Esophagus muscularis mucosa (tissue), 4 donors: ENCODE data around the gene CLCF1. TPM values are rescaled to one million over a fixed set of nuclear protein-coding genes. Genes with fewer than 3 reads are reported as not detected.

Experiments used
- DNase-seq: peaks from one replicate; pipeline ENCODE4 v3.0.0-alpha.2; 2017; ENCODE audit errors: extremely low spot score
- H3K27ac ChIP-seq, 4 donors: fragments of 200-600 bp; sonication (generic); replicated peaks in 1 of 4; 1 replicate in 3 of 4; 2 replicates in 1 of 4; pipeline ENCODE4 v1.5.1; 2016 to 2019; ENCODE audit warnings: mild to moderate bottlenecking in 1 of 4
- H3K27me3 ChIP-seq, 4 donors: fragments of 200-600 bp; sonication (generic); one replicate each; pipeline versions ENCODE4 v1.5.1 to v1.6.0; 2016 to 2019
- H3K36me3 ChIP-seq, 4 donors: fragments of 200-600 bp; sonication (generic); one replicate each; pipeline ENCODE4 v1.5.1; 2016 to 2019
- H3K4me1 ChIP-seq, 4 donors: fragments of 200-600 bp; sonication (generic); one replicate each; pipeline ENCODE4 v1.5.1; 2016 to 2019
- H3K4me3 ChIP-seq, 4 donors: fragments of 200-600 bp; sonication (generic); 1 replicate in 2 of 4; 2 replicates in 2 of 4; pipeline ENCODE4 v1.5.1; 2016 to 2019; ENCODE audit warnings: mild to moderate bottlenecking in 4 of 4, moderate library complexity in 1 of 4
- H3K9me3 ChIP-seq, 4 donors: fragments of 200-600 bp; sonication (generic); 1 replicate in 3 of 4; 2 replicates in 1 of 4; pipeline ENCODE4 v1.5.1; 2016 to 2019
- EP300 ChIP-seq: sonication (generic); formaldehyde crosslinking; IDR thresholded peaks from one replicate; pipeline ENCODE4 v1.6.1; 2017; ENCODE audit warnings: antibody characterized with exemption
- POLR2A ChIP-seq: fragments of 450-650 bp; IDR thresholded peaks from one replicate; pipeline ENCODE4 v1.6.1; 2017; ENCODE audit warnings: antibody characterized with exemption, moderate library complexity, mild to moderate bottlenecking, low read depth
- POLR2AphosphoS5 ChIP-seq, 2 donors: sonication (generic); formaldehyde crosslinking; IDR thresholded peaks; one replicate each; pipeline ENCODE4 v1.6.1; 2017; ENCODE audit warnings: antibody characterized with exemption in 2 of 2
- WGBS: methylation state at CpG from one replicate; pipeline ENCODE4 v1.1.5; 2018; 5-methylcytosine and 5-hydroxymethylcytosine counted together
- intact Hi-C: fragments of 100-400 bp; cut with DNase I; formaldehyde crosslinking; loops from one replicate; pipeline ENCODE4 v1.15.1; 2023
- total RNA-seq, 4 donors: library from RNA; depleted of rRNA; stranded (reverse); fragments of >200 nt; gene quantifications; one replicate each; pipeline versions ENCODE4 v1.1.0 to v1.2.1, GENCODE V29; 2016
- TF ChIP-seq, protein P1 (sequence below), 3 experiments: fragments of 200-600 bp in 2 of 3; fragments of 450-650 bp in 1 of 3; sonication (generic) in 2 of 3; IDR thresholded peaks; one replicate each; pipeline ENCODE4 v1.5.1; 2017 to 2019; ENCODE audit warnings: antibody characterized with exemption in 3 of 3, mild to moderate bottlenecking in 2 of 3, moderate library complexity in 1 of 3

Gene CLCF1
- total RNA-seq, 4 donors from 2014 or later = 8.3 to 28.3 (median 11.8) TPM

DNA sequence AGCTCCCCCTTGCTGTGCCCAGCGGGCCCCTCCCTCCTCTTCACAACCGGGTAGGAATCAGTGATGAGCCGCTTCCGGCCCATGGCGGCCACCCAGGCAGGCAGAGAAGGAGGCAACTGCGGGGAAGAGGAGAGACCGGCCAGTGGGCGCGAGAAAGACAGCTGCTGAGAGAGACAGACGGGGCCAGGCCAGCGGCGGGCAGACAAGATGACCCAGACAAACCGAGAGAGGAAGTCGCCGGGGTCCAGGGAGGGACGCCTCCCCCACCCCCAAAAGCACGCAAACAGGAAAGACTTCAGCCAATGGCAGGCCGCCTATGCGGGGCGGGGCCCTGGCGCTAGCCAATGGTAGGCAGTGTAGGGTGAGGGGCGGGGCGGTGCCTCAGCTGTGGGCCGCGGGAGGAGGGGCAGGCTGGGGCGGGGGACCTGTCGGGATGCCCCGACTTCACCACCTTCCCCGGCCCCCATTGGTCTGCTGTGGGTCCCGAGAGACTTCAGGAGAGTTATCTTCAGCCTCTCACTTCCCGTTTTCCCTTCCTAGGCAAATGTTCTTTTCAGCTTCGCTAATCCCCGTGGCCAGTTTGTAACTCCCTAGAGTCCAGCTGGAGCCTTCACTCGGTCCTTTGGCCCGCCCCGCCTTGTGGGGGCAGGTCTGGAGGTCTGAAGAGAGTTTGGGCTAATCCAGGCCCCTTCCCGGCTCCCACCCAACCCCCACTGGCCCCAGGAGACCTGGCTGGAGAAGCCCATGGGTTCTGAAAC is 19.9 kb downstream of the CLCF1 start, which contains the start of gene POLD4:
Gene POLD4, minus strand, starts transcription at position 230 of the 758 bp plus-strand sequence. Its CDS starts 147 bp downstream, at position 83.
- Histone ChIP-seq H3K27ac (peak within 1 kb of the TSS; percentile 96 to 99 (median 98)), H3K4me3 (peak within 1 kb of the TSS; percentile 72 to 84 (median 78)), H3K27me3 (no peaks in the 10 kb centered on the region), H3K9me3 (no peaks in the 10 kb centered on the region), H3K4me1 (peaks cover 61 to 80% (median 75%) of the 10 kb centered on the region in 4 donors), H3K36me3 (no peaks in the 10 kb centered on the region)
- intact Hi-C loops = loop anchor here (10.0 kb wide), 1 partner anchor 151 kb away; the partner anchor contains the start of genes CDK2AP2 and PITPNM1
- peak; percentile 87 to 97 for TF ChIP-seq POLR2AphosphoS5 (IDR thresholded peaks at IDR 0.05)
- TF ChIP-seq EP300 = no peak
- TF ChIP-seq, protein P1, sequence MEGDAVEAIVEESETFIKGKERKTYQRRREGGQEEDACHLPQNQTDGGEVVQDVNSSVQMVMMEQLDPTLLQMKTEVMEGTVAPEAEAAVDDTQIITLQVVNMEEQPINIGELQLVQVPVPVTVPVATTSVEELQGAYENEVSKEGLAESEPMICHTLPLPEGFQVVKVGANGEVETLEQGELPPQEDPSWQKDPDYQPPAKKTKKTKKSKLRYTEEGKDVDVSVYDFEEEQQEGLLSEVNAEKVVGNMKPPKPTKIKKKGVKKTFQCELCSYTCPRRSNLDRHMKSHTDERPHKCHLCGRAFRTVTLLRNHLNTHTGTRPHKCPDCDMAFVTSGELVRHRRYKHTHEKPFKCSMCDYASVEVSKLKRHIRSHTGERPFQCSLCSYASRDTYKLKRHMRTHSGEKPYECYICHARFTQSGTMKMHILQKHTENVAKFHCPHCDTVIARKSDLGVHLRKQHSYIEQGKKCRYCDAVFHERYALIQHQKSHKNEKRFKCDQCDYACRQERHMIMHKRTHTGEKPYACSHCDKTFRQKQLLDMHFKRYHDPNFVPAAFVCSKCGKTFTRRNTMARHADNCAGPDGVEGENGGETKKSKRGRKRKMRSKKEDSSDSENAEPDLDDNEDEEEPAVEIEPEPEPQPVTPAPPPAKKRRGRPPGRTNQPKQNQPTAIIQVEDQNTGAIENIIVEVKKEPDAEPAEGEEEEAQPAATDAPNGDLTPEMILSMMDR (IDR thresholded peaks at IDR 0.05) = no peak
- TF ChIP-seq POLR2A = peak; percentile 78
- 4% methylated on average over 8 of the region's 37 CpGs for WGBS
- DNase-seq = peak; percentile 99

DNA sequence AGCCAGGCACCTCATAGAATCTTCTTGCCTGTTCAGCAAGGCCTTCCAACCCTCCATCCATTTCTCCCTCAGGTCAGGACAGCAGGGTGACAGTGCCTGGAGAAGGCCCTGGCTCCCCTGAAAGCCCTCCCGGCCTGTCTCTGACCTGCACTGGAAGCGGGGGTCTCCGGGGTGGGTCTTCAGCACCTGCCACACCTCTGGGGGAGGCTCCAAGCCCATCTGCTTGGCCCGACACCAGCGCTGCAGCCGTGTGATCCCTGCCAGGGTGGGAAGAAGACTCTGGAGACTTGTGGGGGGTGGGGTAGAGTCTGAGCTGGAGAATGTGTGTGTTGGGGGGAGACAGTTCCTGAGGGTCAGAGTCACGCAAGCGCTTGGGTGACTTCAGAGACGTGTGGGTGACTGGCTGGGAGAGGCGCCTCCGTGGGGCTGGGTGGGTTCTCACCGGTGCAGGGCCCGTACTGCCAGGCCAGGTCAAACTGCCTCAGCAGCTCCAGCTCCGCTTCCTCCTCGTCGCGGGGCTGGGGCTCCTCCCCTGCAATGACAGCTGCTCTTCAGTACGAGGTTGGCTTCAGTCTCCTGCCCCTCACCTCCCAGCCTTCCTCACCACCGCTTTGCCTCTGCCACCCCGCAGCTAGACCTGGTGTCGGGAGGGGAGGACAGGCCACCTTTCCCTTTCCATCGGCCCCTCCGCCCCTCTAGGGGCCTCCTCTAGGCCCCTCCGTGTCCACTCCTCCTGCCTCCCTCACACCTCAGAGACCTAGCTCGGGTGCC is 20.7 kb downstream of the CLCF1 start:
- no peak for DNase-seq
- Histone ChIP-seq H3K4me1 (peaks cover 56 to 73% (median 68%) of the 10 kb centered on the region in 4 donors), H3K27me3 (no peaks in the 10 kb centered on the region), H3K9me3 (no peaks in the 10 kb centered on the region), H3K4me3 (peak overlapping the region; percentile 72 to 84 (median 78)), H3K27ac (peak overlapping the region; percentile 96 to 99 (median 98)), H3K36me3 (no peaks in the 10 kb centered on the region)
- intact Hi-C loops = loop anchor here (10.0 kb wide), 1 partner anchor 152 kb away; the partner anchor contains the start of genes CDK2AP2 and PITPNM1
- TF ChIP-seq EP300 = no peak
- TF ChIP-seq, protein P1 (IDR thresholded peaks at IDR 0.05) = no peak
- no peak for TF ChIP-seq POLR2A
- WGBS = 18% methylated on average over 7 of the region's 25 CpGs

DNA sequence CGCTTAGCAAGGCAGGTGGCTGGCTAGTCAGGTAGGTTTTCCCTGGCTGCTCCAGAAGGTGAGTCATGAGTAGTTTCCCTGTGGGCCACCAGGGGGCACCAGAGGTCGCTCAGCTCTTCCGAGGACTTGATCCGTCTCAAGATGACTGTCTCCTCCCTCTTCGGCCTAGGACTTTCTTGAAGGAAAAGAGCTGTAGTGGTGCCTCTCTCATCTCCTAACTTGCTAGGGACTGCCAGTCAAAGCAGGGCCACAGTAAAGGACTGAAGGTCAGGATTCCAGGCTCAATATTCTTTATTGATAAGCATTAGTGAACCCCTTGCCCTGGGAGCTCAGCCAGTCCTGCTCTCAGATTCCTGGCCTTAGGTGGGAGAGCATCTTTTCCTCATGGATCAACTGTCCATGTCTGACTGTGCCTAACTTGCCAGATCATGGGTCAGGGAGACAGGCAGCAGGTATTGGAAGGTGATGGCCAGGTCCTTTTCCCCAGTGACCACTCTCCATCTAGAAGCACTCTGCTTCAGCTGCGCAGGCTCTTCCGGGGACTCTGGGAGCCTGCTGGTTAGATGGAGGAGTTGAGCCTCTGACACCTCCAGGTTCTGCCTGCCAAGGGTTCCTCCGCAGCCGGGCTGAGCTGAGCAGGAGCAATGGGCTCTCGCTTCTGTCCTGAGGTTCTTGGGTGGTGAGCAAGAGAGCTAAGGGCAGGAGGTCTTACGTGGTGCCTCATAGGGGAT is 22.0 kb downstream of the CLCF1 start:
- 88% methylated on average over 6 of the region's 11 CpGs for WGBS
- Histone ChIP-seq H3K9me3 (no peaks in the 10 kb centered on the region), H3K4me1 (peaks cover 46 to 65% (median 55%) of the 10 kb centered on the region in 4 donors), H3K36me3 (no peaks in the 10 kb centered on the region), H3K27ac (peak overlapping the region; percentile 96 to 99 (median 98)), H3K27me3 (no peaks in the 10 kb centered on the region), H3K4me3 (peak overlapping the region in 2 of 4 donors; percentile 76 to 84)
- DNase-seq = no peak
- TF ChIP-seq POLR2AphosphoS5 (IDR thresholded peaks at IDR 0.05) = peak; percentile 34 to 59
- no peak for TF ChIP-seq POLR2A
- TF ChIP-seq, protein P1 (IDR thresholded peaks at IDR 0.05) = peak; percentile 87 to 98 (median 96)
- intact Hi-C loops = loop anchor here (10.0 kb wide), 1 partner anchor 153 kb away; the partner anchor contains the start of genes CDK2AP2 and PITPNM1

DNA sequence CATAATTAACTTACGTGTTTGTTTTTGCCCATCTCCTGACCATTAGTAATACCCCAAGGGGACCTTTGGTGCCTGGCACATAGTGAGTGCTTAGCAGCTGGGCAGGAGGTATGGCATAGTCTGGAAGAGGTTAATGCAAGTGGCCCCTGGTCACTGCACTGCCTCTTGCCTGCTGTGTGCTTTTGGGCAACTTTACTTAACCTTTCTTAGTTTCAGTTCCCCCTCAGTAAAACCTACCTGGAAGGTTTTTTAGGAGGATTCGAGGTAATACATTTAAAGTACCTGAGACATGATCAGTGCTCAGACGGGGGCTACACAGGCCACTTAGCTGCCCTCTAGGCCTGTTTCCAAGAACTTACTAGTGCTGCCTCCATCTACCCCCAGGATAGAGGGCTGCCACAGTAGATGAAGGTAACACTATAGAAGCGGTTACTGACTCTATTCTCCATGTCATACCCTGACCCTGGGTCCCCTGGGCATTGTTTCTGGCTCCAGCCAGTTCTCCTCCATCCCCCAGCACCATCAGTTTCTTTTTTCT is 23.4 kb downstream of the CLCF1 start:
- H3K27me3 ChIP-seq = no peaks in the 10 kb centered on the region
- H3K9me3 ChIP-seq = no peaks in the 10 kb centered on the region
- no peak overlapping the region for H3K4me3 ChIP-seq
- intact Hi-C loops = loop anchor here (5.0 to 10.0 kb wide), 2 partner anchors 32 to 155 kb away; partner anchors contain the start of genes CDK2AP2 and PITPNM1
- TF ChIP-seq POLR2AphosphoS5 (IDR thresholded peaks at IDR 0.05) = no peak
- TF ChIP-seq POLR2A = no peak
- TF ChIP-seq, protein P1 (IDR thresholded peaks at IDR 0.05) = no peak
- no peak for TF ChIP-seq EP300
- DNase-seq = no peak
- H3K27ac ChIP-seq = no peak overlapping the region
- 89% methylated on average over 4 of the region's 4 CpGs for WGBS
- peaks cover 32 to 51% (median 40%) of the 10 kb centered on the region in 4 donors for H3K4me1 ChIP-seq
- no peaks in the 10 kb centered on the region for H3K36me3 ChIP-seq
